HepG2 (cell line): Measurements from ENCODE around the gene LMOD1. TPM values are rescaled to one million over a fixed set of nuclear protein-coding genes. Genes with fewer than 3 reads are reported as not detected.

Experiments
- BRD4 ChIP-seq: sonication (generic); formaldehyde crosslinking; IDR thresholded peaks from 2 replicates; pipeline ENCODE4 v1.4.0; 2020; ENCODE audit warnings: missing genetic modification reagents
- E2F1 ChIP-seq: sonication (generic); formaldehyde crosslinking; IDR thresholded peaks from 2 replicates; pipeline ENCODE4 v1.5.0; 2020; ENCODE audit warnings: missing genetic modification reagents
- ERF ChIP-seq: IDR thresholded peaks from 2 replicates; pipeline ENCODE4 v1.6.1; 2018; ENCODE audit warnings: missing biosample characterization, missing genetic modification reagents
- FOXC1 ChIP-seq: sonication (generic); formaldehyde crosslinking; IDR thresholded peaks from 2 replicates; pipeline ENCODE4 v1.8.0; 2022; ENCODE audit warnings: mild to moderate bottlenecking, missing genetic modification reagents, borderline replicate concordance
- KAT7 ChIP-seq: IDR thresholded peaks from 2 replicates; pipeline ENCODE4 v1.6.1; 2018; ENCODE audit warnings: borderline replicate concordance, missing compliant biosample characterization
- KDM5B ChIP-seq: sonication (generic); formaldehyde crosslinking; IDR thresholded peaks from 2 replicates; pipeline ENCODE4 v1.4.0; 2020; ENCODE audit warnings: missing genetic modification reagents, mild to moderate bottlenecking, borderline replicate concordance
- MEF2D ChIP-seq: sonication (generic); formaldehyde crosslinking; IDR thresholded peaks from 2 replicates; pipeline ENCODE4 v1.5.1; 2020; ENCODE audit warnings: mild to moderate bottlenecking, missing genetic modification reagents
- MTF2 ChIP-seq: sonication (generic); formaldehyde crosslinking; IDR thresholded peaks from 2 replicates; pipeline ENCODE4 v1.5.0; 2020; ENCODE audit warnings: missing genetic modification reagents, borderline replicate concordance
- NBN ChIP-seq: fragments of 450-650 bp; conservative IDR thresholded peaks from 2 replicates; pipeline ENCODE4 v1.6.1; 2017
- NR2C2 ChIP-seq: sonication (generic); formaldehyde crosslinking; IDR thresholded peaks from 2 replicates; pipeline ENCODE4 v1.4.0; 2020; ENCODE audit warnings: missing genetic modification reagents, mild to moderate bottlenecking, moderate library complexity, borderline replicate concordance
- PHF20 ChIP-seq: sonication (generic); formaldehyde crosslinking; IDR thresholded peaks from 2 replicates; pipeline ENCODE4 v1.5.0; 2020; ENCODE audit warnings: mild to moderate bottlenecking, missing genetic modification reagents
- POLR2A ChIP-seq, 2 experiments: IDR thresholded peaks; 2 replicates each; pipeline ENCODE4 v1.6.1; 2011; ENCODE audit warnings: low read depth in 2 of 2, low read length in 2 of 2, mild to moderate bottlenecking in 1 of 2, moderate library complexity in 1 of 2; ENCODE audit not compliant: insufficient read depth in 1 of 2
- PRDM4 ChIP-seq: sonication (generic); formaldehyde crosslinking; IDR thresholded peaks from 2 replicates; pipeline ENCODE4 v1.9.0; 2021; ENCODE audit warnings: missing genetic modification reagents, borderline replicate concordance
- ZKSCAN8 ChIP-seq: IDR thresholded peaks from 2 replicates; pipeline ENCODE4 v1.6.1; 2016; ENCODE audit warnings: borderline replicate concordance, missing genetic modification reagents, missing compliant biosample characterization
- ZNF296 ChIP-seq: sonication (generic); formaldehyde crosslinking; conservative IDR thresholded peaks from 2 replicates; pipeline ENCODE4 v1.5.0; 2020; ENCODE audit warnings: mild to moderate bottlenecking, missing genetic modification reagents
- ZNF546 ChIP-seq: sonication (generic); formaldehyde crosslinking; conservative IDR thresholded peaks from 2 replicates; pipeline ENCODE4 v1.8.1; 2023; ENCODE audit warnings: mild to moderate bottlenecking, missing genetic modification reagents
- ZNF552 ChIP-seq: sonication (generic); formaldehyde crosslinking; IDR thresholded peaks from 2 replicates; pipeline ENCODE4 v1.9.0; 2022; ENCODE audit warnings: missing genetic modification reagents, mild to moderate bottlenecking, borderline replicate concordance
- ZNF605 ChIP-seq: sonication (generic); formaldehyde crosslinking; IDR thresholded peaks from 2 replicates; pipeline ENCODE4 v1.8.0; 2022; ENCODE audit warnings: mild to moderate bottlenecking, missing genetic modification reagents
- ZNF761 ChIP-seq: sonication (generic); formaldehyde crosslinking; conservative IDR thresholded peaks from 2 replicates; pipeline ENCODE4 v1.4.0; 2020; ENCODE audit warnings: mild to moderate bottlenecking, missing genetic modification reagents
- ZNF766 ChIP-seq: sonication (generic); formaldehyde crosslinking; IDR thresholded peaks from 2 replicates; pipeline ENCODE4 v1.5.0; 2020; ENCODE audit warnings: missing genetic modification reagents, borderline replicate concordance
- ZNF790 ChIP-seq: sonication (generic); formaldehyde crosslinking; IDR thresholded peaks from 2 replicates; pipeline ENCODE4 v1.8.0; 2022; ENCODE audit warnings: missing genetic modification reagents, mild to moderate bottlenecking, borderline replicate concordance
- polyA plus RNA-seq, 8 experiments: library from polyadenylated mRNA; depleted of rRNA in 3 of 8; stranded (reverse) in 7 of 8; unstranded in 1 of 8; fragments of >200 nt; fragmentation: Illumina TruSeq in 4 of 8; extraction: Trizol in 4 of 8; gene quantifications; 2 replicates each; pipeline versions ENCODE4 v1.2.1 to v1.2.3, GENCODE V29; 2011 to 2016; ENCODE audit warnings: low read depth in 4 of 8, missing spikeins in 1 of 8, mixed read lengths in 1 of 8; ENCODE audit not compliant: insufficient read depth in 1 of 8
- total RNA-seq, 5 experiments: library from RNA; depleted of rRNA; stranded (reverse); fragments of >200 nt; fragmentation: Illumina TruSeq; extraction: Trizol; gene quantifications; 2 replicates each; pipeline ENCODE4 v1.2.3, GENCODE V29; 2016; ENCODE audit warnings: low read depth in 1 of 5
- TF ChIP-seq, protein P1 (sequence below): sonication (generic); formaldehyde crosslinking; IDR thresholded peaks from 2 replicates; pipeline ENCODE4 v1.4.0; 2020; ENCODE audit warnings: missing genetic modification reagents, borderline replicate concordance

The LMOD1 gene
- total and polyA plus RNA-seq, 2 of the 13 experiments (the other 11 are each of a cell fraction or from before 2014, with no cell fraction given): not detected

- TF ChIP-seq ZNF766: peak; percentile 75; the same call in 1 of the 2 replicates
- TF ChIP-seq NBN: no peak
- peak; percentile 78 for TF ChIP-seq MEF2D
- TF ChIP-seq KDM5B (CRISPR knock-in tag): peak; percentile 92
- TF ChIP-seq, protein P1, sequence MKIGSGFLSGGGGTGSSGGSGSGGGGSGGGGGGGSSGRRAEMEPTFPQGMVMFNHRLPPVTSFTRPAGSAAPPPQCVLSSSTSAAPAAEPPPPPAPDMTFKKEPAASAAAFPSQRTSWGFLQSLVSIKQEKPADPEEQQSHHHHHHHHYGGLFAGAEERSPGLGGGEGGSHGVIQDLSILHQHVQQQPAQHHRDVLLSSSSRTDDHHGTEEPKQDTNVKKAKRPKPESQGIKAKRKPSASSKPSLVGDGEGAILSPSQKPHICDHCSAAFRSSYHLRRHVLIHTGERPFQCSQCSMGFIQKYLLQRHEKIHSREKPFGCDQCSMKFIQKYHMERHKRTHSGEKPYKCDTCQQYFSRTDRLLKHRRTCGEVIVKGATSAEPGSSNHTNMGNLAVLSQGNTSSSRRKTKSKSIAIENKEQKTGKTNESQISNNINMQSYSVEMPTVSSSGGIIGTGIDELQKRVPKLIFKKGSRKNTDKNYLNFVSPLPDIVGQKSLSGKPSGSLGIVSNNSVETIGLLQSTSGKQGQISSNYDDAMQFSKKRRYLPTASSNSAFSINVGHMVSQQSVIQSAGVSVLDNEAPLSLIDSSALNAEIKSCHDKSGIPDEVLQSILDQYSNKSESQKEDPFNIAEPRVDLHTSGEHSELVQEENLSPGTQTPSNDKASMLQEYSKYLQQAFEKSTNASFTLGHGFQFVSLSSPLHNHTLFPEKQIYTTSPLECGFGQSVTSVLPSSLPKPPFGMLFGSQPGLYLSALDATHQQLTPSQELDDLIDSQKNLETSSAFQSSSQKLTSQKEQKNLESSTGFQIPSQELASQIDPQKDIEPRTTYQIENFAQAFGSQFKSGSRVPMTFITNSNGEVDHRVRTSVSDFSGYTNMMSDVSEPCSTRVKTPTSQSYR (CRISPR knock-in tag): peak; percentile 64; the same call in 1 of the 2 replicates
- TF ChIP-seq ZNF790 (CRISPR knock-in tag): no peak
- TF ChIP-seq FOXC1 (CRISPR knock-in tag): peak; percentile 86; the same call in 1 of the 2 replicates
- 0 out of 2 replicates have a peak, but pooled peaks have one; percentile 35 for TF ChIP-seq BRD4
- peak; percentile 98 for TF ChIP-seq NR2C2
- TF ChIP-seq ZNF552 (CRISPR knock-in tag): 0 out of 2 replicates have a peak, but pooled peaks have one; percentile 50
- TF ChIP-seq PHF20 (CRISPR knock-in tag): peak; percentile 90
- peak; percentile 92 for TF ChIP-seq ZNF605 (CRISPR knock-in tag)
- TF ChIP-seq PRDM4 (CRISPR knock-in tag): no peak; the same call in 1 of the 2 replicates
- TF ChIP-seq ZNF296 (CRISPR knock-in tag): 0 out of 2 replicates have a peak, but pooled peaks have one; percentile 26
- peak; percentile 77 for TF ChIP-seq KAT7 (CRISPR knock-in tag)
- TF ChIP-seq ZNF761 (CRISPR knock-in tag): 0 out of 2 replicates have a peak, but pooled peaks have one; percentile 21
- peak; percentile 52; the same call in 1 of the 2 replicates for TF ChIP-seq MTF2 (CRISPR knock-in tag)
- 0 out of 2 replicates have a peak, but pooled peaks have one; percentile 48 for TF ChIP-seq ZNF546
- TF ChIP-seq E2F1: 0 out of 2 replicates have a peak, but pooled peaks have one; percentile 34
- TF ChIP-seq POLR2A (IDR thresholded peaks at IDR 0.05; ENCODE audit: insufficient read depth in 1 of 2, low read depth in 2 of 2, low read length in 2 of 2): peak; percentile 97 to 99
- peak; percentile 85 for TF ChIP-seq ERF (CRISPR knock-in tag)
- TF ChIP-seq ZKSCAN8: 0 out of 2 replicates have a peak, but pooled peaks have one; percentile 13
Observed at GRCh38 chr1:201955009-201955728, 8.8 kb upstream of the LMOD1 start, which contains the start of gene TIMM17A (continued).
